CD4-positive, alpha-beta T cell treated with Interleukin-15 for 4 hours (primary cell): ENCODE data around the gene CYP26B1.

Source experiments
- DNase-seq: peaks from one replicate; pipeline ENCODE4 v3.0.0-alpha.2; 2020; ENCODE audit warnings: low spot score

The CYP26B1 gene

DNA sequence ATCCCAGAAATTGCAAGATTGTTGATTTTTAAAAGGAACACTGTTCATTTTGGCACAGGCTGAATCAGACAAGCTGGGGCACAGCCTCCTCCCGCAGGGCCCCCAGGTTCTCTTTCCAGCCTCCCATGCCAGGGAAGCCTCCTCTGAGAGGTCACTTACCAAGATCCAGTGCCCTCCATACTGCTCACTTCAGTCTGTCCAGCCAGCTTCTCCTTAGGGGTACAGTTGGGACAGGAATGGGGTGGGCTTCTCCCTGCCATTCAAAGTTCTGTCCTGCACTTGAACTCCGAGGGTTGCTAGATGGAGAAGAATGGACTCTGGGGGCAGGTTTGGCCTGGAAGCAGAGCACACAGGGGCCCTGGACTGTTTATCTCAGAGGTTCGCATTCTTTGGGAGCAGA lies 7.5 kb upstream of the CYP26B1 start:
- DNase-seq = no peak

DNA sequence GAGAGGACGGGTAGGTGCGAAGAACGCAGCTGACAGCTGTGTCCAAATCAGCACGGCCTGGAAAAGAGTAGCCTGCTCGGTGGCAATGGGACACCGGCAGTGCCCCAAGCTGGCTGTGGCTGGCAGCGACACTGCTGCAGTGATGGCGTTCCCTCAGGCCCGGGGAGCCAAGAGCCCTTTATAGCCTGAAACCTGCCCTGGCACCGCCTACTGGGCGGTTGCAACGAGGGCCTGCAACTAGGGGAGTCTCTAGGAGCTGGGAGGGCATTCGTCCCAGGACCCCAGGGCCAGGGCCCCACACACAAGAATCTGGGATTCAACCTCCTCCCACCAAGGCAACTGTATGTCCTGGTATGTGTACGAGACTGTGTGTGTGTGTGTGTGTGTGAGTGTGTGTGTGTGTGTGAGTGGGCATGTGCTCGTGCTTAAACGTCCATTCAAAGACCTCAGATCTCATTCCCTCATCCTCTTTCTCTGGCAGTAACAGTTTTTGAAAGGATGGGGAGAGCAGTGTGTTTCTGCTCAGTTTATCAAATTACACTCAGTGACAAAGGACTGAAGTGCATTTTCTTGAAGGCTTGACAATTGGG lies 6.8 kb upstream of the CYP26B1 start:
- no peak for DNase-seq

DNA sequence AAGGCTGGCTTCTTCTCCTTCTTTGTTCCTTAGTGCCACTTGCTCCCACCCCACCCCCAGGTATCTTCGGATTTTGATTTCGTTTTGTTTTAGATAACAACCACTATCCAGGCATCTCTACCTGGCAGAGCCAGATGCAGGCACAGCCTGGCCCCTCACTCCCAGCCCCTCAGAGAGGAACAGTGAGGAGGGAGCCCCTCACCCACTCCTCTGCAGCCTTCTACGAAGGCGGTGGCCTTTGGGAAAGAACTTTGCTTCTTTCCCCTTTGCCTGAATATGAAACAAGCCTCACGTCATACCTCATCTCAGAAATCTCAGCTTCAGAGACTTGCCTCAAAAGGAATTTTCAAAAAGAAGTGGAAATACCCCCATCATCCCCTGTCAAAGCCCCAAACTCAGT lies 6.3 kb upstream of the CYP26B1 start:
- no peak for DNase-seq

DNA sequence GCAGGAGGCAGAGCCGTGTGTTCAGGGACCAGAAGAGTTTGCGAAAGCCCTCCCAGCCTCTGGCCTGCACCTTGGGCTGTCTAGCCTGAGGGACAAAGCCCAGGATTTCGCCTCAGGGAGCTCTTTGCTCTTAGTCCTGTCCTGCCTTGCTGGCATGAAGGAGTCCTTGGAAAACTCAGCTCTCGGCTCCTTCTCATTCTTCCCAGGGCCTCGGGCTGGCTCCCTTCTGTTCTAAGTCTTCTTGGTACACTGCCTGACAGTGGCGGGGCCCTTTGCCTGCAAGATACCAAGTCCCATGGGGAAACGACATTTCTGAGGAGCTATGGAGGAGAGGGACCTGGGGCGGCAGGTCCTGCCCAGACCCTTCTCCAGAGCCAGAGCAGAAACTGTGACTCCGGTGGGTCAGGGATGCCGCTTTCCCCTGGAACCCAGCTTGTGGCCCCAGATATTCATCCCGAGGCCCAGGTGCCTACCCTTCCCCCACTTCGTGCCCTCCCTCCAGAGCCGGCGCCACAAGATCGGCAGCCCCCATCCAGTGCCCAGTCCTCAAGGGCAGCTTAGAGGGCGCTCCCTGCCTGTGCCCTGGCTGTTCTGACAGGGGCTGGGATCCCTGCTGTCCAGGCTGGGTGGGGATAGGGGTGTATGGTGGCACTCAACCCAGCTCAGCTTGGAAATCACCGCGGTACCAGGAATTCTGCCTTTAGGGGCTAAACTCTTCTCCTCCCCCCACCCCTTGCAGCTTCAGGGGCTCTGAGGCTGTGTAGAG lies 5.5 kb upstream of the CYP26B1 start:
- no peak for DNase-seq

DNA sequence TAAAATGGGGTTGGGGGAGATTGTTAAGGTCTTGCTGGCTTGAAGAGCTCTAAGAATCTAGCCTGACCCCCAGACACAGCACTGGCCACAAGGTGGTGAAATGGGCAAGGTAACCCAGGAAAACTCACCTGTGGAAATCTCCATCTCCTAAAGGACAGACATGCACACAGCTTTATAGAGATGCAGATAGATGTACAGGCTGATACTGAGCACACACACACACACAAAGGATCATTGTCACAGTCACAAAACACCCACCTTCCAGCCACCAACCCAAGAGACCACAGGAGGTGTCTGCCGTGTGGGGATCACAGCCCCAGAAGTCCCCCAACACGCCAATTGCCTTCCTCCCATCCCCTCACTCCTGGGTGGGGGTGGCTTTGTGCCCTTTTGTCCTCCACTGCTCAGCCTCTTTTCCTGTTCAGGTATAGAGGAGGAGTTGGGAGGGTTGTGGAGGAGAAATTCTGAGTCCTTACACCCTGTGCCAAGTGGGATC lies 3.2 kb upstream of the CYP26B1 start:
- no peak for DNase-seq

DNA sequence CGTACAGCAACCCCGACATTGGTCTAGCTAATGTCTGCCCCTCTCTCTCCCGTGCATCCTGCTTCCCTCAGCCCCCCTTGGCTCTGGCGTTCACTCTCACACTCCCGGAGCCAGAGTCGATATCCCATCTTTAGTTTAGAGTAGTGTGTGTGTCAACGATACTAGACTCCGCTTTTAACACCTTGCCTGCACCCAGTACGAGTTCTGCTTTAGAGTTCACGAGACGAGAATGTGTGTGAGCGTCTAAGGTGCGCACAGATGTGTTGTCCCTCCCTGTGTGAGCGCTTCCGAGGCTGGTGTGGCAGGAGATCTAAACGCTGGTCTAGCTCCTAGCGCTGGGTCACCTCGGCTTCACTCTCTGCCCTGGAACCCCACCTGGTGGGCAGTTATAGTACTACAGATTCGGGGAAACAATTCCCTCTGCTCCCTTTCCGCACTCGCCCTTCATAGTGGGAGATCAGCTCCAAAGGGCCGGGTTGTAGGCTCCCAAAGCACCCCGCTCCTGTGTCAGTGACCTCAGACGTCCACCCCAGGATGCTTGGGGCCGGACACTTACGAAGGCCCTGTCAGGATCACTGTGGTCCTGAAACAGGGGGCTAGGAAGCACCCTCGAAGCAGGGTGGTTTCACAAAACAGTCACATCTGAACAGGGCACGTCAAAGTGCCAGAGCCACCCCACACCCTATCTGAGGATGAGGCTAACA lies 2.6 kb upstream of the CYP26B1 start:
- peak; percentile 60 for DNase-seq

DNA sequence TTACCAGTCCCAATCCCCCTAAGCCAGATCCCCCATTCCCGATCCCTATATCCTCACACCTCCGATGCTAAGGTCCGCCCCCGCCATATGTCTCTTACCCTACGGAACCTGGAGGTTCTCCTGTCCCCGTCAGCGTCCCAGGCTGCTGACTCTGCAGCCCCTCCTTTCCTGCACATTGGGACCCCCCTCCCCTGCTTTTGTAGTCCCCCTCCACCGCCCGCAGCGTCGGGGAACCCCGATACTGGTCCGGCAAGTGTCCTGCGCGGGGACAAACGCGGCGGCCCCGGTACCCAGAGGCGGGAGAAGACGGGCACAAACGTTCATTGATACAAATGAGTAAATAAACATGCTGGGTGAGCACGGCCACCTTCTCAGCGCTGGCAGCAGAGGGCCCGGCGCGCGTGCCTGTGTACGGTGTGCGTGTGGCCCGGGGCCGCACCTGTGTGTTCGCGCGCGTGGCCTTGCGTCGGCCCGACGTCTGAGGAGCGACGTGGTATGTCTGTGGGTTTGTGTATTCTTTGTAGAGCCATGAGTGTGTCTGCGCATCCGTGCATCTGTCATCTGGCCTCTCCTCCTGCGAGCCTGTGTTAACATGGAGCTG lies 2.0 kb upstream of the CYP26B1 start:
- DNase-seq = no peak

DNA sequence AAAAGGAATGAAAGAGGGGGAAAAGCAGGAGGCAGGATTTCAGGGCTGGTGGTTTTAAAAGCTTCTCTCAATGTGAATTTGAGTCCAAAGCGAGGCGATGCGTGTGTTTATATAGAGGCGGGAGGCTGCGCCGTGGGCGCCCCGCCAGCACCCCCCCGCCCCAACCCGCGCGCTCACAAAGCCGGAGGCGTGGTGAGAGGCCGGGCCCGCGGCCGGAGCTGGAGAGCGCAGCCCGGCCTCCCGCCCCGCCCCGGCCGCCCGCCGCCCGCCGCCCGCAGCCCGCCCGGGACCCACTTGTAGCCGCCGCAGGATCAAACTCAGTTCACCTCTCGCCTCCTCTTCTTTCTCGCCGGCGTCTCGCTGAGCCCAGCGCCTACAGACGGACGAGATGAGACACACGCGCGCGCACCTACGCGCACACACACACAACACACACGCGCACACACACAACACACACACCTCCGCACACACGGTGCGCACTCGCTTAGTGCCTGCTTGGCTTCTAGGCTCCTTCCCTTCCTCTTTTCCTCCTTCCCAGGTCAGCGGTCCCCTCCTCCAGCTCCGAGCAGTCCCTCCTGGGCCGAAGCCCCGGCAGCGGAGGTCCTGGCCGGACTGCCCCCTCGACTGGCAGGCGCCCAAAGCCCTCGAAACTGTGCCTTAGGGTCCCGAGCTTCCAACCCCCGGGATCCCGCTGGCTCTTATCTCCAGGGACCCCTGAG lies 1.3 kb upstream of the CYP26B1 start:
- no peak for DNase-seq

DNA sequence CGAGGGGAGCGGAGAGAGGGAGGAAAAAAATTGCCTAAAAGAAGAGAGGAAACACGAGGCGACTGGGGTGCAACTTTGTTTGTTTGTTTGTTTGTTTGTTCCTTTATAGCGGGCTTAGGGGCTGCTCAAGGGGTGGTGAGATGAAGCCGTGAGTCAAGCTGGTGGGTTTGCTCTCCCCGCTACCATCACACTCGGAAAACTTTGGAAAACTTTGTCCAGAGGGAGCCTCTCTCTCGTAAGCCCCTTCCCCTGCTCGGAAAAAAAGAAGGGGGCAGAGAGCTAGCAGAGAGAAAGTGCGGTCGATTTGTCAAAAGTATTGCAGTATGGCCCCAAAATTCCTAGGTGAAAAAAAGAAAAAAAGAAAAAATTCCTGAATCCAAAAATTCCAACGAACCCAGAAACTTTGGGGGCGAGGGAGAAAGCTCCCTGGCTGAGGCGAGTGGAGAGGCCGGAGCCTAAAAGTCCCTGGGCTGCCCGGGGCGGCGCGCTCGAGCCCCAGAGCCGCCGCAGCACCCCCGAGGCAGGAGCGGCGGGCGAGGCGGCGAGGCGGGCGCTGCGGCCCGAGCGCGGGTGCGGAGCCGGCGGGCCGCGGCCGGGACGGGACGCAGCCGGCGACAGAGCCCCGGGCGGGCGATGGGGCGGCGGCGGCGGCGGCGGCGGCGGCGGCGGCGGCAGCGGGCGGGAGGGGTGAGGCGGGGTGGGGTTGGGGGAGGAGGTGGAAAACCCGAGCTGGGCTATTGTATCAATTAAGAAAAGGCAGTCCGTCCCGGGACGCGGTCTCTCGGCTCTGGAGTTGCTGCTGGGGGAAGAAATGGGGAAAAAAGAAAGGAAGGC lies 558 bp upstream of the CYP26B1 start:
- no peak for DNase-seq

DNA sequence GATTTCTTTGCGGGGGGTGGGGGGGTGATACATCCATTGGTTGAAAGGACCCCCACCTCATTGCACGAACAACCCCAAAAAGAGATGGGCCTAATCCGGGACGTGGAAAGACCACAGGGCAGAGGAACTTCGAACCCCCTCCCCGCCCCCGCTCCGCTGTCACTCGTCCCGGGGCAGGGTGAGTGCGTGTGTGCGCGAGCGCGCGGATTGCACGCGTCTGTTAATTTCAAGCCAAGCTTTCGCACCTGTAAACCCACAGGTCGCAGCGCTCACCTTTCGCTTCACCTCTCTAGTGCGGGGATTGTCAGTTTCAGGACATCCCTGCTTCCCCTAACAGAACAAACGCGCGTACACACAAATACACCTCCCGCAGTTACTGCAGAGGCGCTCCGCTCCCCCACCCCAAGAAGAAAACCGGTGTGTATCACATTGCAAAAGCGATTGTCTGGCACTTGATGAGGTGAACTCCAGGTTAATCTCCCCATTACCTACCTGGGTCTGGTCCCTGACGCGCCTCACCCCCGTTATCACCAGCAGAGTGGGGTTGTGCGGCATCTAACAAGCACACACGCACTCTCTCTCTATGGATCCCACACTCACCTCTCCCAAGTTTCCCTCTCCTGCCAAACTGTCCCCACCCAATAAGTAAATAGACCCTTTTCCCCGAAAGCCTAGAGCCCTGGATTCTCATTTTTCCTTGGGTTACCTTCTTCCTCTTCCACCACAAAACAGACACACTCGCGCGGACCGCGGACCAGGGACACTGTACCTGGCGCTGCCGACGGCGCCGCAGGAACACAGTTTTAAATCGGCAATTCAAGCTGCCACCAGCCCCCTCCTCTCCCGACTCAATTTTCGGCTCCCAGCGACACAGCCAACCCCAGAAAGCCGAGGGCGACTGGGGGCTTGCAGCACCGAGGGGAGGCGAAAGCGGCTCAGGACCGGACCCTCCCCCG lies 1.0 kb downstream of the CYP26B1 start:
- no peak for DNase-seq

DNA sequence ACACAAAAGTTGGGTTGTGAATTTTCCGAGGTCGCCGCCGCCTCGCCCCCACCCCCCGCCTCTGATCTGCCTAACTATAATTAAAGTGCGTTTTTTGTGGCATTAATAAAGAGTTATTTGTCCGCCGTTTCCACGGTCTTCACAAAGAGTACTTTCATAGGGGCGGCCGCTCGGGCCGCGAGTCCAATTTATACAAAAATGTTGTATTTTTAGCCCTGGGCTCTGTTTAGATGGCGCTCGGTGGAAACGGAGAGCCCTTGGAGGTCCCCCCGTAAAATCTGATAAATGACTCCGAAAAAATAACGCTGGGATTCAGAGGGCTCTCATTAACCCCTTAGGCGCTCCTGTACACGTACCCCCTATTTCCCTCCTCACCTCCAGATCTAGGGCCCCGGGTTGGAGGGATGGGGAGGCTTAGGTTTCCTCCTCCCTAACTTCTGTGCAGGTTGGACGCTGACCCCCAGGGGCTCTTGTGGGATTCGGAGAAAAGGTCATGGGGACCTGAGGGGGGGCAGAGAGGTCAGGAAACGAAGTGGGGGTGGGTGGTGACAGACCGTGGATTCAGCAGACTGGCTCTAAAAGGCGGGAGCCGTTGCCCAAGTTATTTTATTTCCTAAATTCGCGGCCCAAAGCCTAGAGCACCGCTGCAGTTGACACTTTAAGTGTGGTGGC lies 1.9 kb downstream of the CYP26B1 start:
- DNase-seq = no peak

DNA sequence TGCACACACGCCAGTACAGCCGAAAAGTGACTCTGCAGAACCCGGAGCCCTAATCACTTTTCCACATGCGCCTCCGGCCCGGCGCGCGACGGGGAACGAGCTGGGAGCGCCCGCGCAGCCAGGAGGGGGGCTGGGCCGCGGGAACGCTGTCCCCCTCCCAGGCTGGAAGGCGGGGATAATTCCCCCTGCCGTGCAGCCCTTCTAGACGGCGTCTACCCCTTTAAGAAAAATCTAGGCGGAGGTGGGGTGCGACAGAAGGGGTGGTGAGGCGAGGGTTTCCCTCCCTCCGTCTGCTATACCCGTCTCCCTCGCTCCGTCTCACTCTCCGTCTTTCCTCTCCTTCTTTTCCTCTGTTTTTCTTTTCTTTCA lies 2.4 kb downstream of the CYP26B1 start:
- no peak for DNase-seq

DNA sequence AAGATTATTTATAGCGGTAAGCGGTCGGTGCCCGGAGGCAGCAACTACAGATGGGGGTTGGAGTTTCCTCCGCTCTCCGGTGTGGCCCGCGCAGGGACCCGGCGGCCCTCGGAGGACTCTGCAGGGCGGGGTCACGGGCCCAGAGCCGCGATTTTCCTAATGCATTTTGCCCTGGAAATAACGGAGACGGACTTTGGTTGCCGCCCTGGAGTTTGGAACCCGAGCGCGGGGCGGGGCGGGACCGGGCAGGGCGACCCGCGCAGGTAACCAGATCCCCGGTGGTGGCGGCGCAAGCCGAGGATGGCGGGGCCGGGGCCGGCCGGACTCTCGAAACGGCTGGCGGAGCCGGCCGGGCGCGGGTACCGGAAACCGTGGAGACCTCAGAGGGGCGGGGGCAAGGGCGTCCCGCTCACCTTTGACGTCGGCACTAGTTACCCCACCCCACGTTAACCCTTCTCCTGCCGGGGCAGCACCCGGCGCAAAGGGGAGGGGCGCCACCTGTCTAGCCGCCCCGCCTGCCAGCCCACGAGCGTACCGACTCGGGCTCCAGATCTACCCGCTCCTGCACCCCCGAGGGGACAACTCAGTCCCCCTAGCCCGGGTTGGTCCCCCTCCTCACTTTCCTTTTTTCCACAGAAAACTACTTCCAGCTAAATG lies 2.9 kb downstream of the CYP26B1 start:
- DNase-seq = no peak

DNA sequence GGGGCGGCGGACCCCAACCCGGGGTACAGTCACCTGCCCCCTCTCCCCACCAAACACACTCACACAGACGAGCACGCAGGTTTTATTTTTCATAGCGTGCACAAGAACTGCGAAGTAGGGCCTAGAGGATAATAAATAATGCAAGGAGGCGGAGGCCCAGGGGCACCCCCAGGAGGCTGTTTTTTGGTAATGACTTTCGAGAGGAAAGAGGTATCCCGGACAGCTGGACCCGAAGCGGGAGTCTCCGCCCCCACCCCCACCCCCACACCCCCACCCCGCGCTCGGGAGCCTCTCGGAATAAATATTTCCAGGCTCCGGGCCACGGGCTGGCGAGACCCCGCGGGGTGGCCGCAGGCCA lies 3.4 kb downstream of the CYP26B1 start:
- no peak for DNase-seq

DNA sequence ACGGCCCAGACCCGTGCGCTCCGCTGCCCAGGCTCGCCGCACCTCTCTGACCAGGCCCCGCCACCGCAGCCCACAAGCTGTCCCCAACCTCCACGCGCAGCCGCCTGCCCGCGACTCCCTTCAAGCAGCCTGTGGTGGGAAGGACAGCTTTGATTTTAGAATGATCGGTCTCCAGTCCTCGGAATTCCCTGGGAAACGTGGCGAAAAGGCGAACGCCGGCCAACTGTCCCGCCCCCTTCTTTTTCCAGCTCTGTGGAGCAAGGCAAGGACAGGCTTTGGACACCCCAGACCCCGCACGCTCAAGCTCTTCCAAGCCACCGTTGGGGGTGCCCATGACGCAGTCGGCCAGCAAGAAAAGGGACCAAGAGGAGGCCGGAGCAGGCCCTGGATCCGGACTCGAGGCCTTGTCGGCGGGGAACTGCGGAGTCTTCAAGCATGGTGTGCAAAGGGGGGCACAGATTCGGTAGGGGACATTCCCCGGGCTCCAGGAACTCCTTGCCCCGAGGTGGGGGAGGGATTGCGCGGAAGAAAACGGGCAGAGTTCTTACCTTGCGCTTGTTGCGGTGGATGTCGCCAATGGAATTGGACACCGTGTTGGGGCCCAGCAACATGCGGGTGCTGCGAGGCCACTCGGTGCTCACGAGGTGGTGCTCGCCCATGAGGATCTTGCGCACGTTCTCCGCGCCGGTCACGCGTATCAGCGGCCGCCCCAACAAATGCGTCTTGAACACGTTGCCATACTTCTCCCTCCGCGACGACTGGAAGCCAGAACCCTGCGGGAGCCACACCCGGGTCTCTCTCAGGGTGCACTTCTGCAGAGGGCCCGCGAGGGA lies 4.0 kb downstream of the CYP26B1 start:
- no peak for DNase-seq

DNA sequence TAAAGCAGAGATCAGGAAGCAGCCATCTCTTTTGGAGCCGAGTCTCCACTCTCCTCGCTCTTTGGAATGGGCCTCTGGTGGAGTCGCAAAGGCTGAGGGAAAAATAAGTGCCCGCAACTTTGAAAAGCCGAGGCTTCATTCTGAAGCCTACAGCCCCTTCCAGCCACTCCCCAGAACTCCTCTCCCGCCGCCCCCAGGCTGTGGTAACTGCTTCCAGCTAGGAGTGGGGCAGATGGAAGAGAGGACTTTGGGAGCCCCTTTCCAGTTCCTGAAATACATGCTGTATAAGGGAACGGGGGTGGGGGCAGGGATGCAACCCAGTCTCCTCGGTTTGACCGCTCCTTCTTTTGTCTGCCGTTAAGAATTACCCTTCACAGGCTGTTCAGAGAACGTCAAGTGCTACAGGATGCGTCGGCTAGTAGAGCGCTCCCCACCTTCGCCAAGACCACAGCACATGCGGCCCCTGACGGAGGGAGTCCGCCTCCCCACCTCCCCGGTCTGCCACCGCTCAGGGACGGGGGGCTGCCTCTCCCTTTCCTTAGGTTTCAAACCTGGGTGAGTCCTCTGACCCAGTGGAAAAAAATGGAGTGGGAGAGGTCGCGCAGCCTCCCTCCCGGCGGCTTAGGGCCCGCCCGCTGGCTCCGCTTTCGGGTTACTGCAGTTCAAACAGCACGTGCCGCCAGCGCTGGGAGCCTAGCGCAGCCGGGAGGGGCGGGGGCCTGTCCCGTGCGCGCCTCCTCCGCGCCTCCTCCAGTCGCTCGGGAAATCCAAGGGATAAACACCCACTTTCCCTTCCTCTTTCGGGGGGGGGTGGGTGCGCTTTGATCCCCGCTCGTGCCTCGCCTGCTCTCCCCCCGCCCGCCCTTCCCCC lies 4.9 kb downstream of the CYP26B1 start:
- DNase-seq = no peak

DNA sequence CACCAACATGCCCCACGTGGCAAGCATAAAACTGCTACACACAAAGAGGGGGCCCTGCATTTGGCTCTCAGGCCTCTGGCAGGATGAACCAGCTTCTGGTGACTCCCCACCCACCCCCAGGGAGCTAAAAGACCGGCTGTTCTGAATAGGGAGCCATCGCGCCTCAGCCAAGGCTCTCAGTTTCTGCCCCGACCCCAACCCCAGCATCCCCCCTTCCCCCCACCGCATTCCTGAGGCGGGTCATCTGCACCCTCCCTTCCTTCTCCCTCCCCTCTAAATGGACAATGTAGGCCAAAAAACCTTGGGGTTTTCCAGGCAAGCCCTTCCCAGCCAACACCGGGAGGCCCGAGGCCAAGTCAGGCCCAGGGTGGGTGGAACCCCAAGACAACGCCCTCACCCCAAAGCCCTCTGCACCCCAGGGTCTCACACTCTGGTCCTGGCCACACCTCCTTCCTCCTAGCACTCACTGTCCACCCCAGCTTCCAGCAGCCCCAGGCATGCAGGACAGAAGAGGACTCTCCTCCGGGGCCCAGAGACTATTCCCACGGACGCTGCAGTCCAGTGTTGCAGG lies 5.7 kb downstream of the CYP26B1 start:
- no peak for DNase-seq
